Activated CD8-positive, alpha-beta T cell treated with anti-CD3 and anti-CD28 coated beads for 36 hours (primary cell): ENCODE measurements around the gene NOM1. TPM values are rescaled to one million over a fixed set of nuclear protein-coding genes. Genes with fewer than 3 reads are reported as not detected.

Source experiments
- ATAC-seq: fragments of 200-7000 bp; cut with Tn5 transposase; one replicate; pipeline ENCODE4 v1.10.0; 2021; ENCODE audit warnings: mild to moderate bottlenecking, moderate library complexity
- CTCF ChIA-PET: fragments of 350-600 bp; sonication (Branson Sonifier 250); formaldehyde crosslinking; loops from one replicate; lab custom pipeline; 2021; ENCODE audit warnings: antibody characterized with exemption; lab: Charles Lee
- POLR2A ChIA-PET: fragments of 350-600 bp; sonication (Branson Sonifier 250); formaldehyde crosslinking; loops from one replicate; lab custom pipeline; 2021; ENCODE audit warnings: antibody characterized with exemption; lab: Charles Lee
- DNase-seq: peaks from one replicate; pipeline ENCODE4 v3.0.0-alpha.2; 2020
- H3K27ac Mint-ChIP-seq: one replicate; pipeline ENCODE4 v1.8.0; 2021; ENCODE audit warnings: mild to moderate bottlenecking, mixed read lengths
- H3K27me3 Mint-ChIP-seq: one replicate; pipeline ENCODE4 v1.8.0; 2021; ENCODE audit warnings: mixed read lengths
- H3K36me3 Mint-ChIP-seq: one replicate; pipeline ENCODE4 v1.8.0; 2021; ENCODE audit warnings: low read depth, mixed read lengths
- H3K4me1 Mint-ChIP-seq: one replicate; pipeline ENCODE4 v1.8.0; 2021; ENCODE audit warnings: low read depth, mixed read lengths
- H3K4me3 Mint-ChIP-seq: one replicate; pipeline ENCODE4 v1.8.0; 2021; ENCODE audit warnings: mild to moderate bottlenecking, moderate library complexity, mixed read lengths
- H3K9me3 Mint-ChIP-seq: one replicate; pipeline ENCODE4 v1.8.0; 2021; ENCODE audit warnings: mixed read lengths
- intact Hi-C: fragments of 100-400 bp; cut with micrococcal nuclease; formaldehyde crosslinking; loops from one replicate; pipeline ENCODE4 v1.10.0; 2022
- total RNA-seq, 2 experiments: library from RNA; stranded (reverse); gene quantifications; one replicate each; pipeline ENCODE4 v1.2.3, GENCODE V29; 2021
- TF ChIP-seq, protein P1 (sequence below): fragments of 200-600 bp; IDR thresholded peaks from one replicate; pipeline ENCODE4 v1.8.0; 2022; ENCODE audit warnings: antibody characterized with exemption, mild to moderate bottlenecking

The NOM1 gene
- total RNA-seq, 2 experiments from 2014 or later, result 32.4 to 34.0 TPM

GRCh38 chr7:157009170-157009777 lies 59.8 kb downstream of the NOM1 start:
- ATAC-seq, result no peak
- peaks cover 16% of the 10 kb centered on the region for H3K4me1 Mint-ChIP-seq
- peak overlapping the region; percentile 16 for H3K4me3 Mint-ChIP-seq
- no peak for DNase-seq
- peaks cover 75% of the 10 kb centered on the region for H3K27me3 Mint-ChIP-seq
- TF ChIP-seq, protein P1, sequence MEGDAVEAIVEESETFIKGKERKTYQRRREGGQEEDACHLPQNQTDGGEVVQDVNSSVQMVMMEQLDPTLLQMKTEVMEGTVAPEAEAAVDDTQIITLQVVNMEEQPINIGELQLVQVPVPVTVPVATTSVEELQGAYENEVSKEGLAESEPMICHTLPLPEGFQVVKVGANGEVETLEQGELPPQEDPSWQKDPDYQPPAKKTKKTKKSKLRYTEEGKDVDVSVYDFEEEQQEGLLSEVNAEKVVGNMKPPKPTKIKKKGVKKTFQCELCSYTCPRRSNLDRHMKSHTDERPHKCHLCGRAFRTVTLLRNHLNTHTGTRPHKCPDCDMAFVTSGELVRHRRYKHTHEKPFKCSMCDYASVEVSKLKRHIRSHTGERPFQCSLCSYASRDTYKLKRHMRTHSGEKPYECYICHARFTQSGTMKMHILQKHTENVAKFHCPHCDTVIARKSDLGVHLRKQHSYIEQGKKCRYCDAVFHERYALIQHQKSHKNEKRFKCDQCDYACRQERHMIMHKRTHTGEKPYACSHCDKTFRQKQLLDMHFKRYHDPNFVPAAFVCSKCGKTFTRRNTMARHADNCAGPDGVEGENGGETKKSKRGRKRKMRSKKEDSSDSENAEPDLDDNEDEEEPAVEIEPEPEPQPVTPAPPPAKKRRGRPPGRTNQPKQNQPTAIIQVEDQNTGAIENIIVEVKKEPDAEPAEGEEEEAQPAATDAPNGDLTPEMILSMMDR, result no peak
- no peak overlapping the region for H3K27ac Mint-ChIP-seq
- H3K36me3 Mint-ChIP-seq, result no peaks in the 10 kb centered on the region
- H3K9me3 Mint-ChIP-seq, result no peaks in the 10 kb centered on the region
- CTCF ChIA-PET, result no interaction called here
- intact Hi-C loops, result loop anchor here (10.0 kb wide), 1 partner anchor 1504 kb away; no protein-coding TSS in a partner anchor
- POLR2A ChIA-PET, result no interaction called here

GRCh38 chr7:157009778-157010587 lies 60.5 kb downstream of the NOM1 start:
- POLR2A ChIA-PET, result interaction anchor here (0.9 kb wide), 1 partner anchor 10 kb away, joined by 3 read pairs; no protein-coding TSS in a partner anchor
- peaks cover 75% of the 10 kb centered on the region for H3K27me3 Mint-ChIP-seq
- intact Hi-C loops, result loop anchor here (10.0 kb wide), 2 partner anchors 1205 to 1505 kb away; no protein-coding TSS in a partner anchor

GRCh38 chr7:157010588-157011332 lies 61.2 kb downstream of the NOM1 start, which contains the start of gene MNX1:
Gene MNX1, minus strand, starts transcription at chr7:157010663. Its CDS starts 313 bp downstream, at chr7:157010350.
- CTCF ChIA-PET, result no interaction called here
- peak; percentile 63 for DNase-seq
- peak; percentile 79 for ATAC-seq
- POLR2A ChIA-PET, result interaction anchor here (0.9 kb wide), 1 partner anchor 10 kb away, joined by 3 read pairs; no protein-coding TSS in a partner anchor
- Mint-ChIP-seq H3K36me3 (no peaks in the 10 kb centered on the region), H3K27me3 (peaks cover 77% of the 10 kb centered on the region), H3K4me3 (peak within 1 kb of the TSS; percentile 19), H3K27ac (no peak within 1 kb of the TSS), H3K4me1 (peaks cover 9% of the 10 kb centered on the region), H3K9me3 (no peaks in the 10 kb centered on the region)
- TF ChIP-seq, protein P1, result no peak
- intact Hi-C loops, result loop anchor here (10.0 kb wide), 1 partner anchor 1206 kb away; no protein-coding TSS in a partner anchor

More at GRCh38 chr7:157009778-157010587, 60.5 kb downstream of the NOM1 start:
- DNase-seq (no peak), ATAC-seq (peak; percentile 11)
- Mint-ChIP-seq H3K4me1 (peaks cover 10% of the 10 kb centered on the region), H3K27ac (no peak overlapping the region), H3K4me3 (peak overlapping the region; percentile 16), H3K9me3 (no peaks in the 10 kb centered on the region), H3K36me3 (no peaks in the 10 kb centered on the region)
- CTCF ChIA-PET, result no interaction called here
- TF ChIP-seq, protein P1, result no peak

- Mint-ChIP-seq H3K9me3 (no peaks in the 10 kb centered on the region), H3K4me1 (peaks cover 16% of the 10 kb centered on the region), H3K27me3 (peaks cover 78% of the 10 kb centered on the region), H3K27ac (no peak overlapping the region), H3K4me3 (peak overlapping the region; percentile 19), H3K36me3 (no peaks in the 10 kb centered on the region)
- intact Hi-C loops, result loop anchor here (10.0 kb wide), 1 partner anchor 1207 kb away; no protein-coding TSS in a partner anchor
- CTCF ChIA-PET, result no interaction called here
- POLR2A ChIA-PET, result no interaction called here
- DNase-seq (no peak), ATAC-seq (no peak)
- TF ChIP-seq, protein P1, result no peak
These were observed 62.0 kb downstream of the NOM1 start for GRCh38 chr7:157011333-157012112.
